ENCODE results near the gene STOM. TPM values are rescaled to one million over a fixed set of nuclear protein-coding genes. Genes with fewer than 3 reads are reported as not detected.

The STOM gene
- total RNA-seq, 2 donors from 2014 or later = 50.8 to 69.4 TPM

DNA sequence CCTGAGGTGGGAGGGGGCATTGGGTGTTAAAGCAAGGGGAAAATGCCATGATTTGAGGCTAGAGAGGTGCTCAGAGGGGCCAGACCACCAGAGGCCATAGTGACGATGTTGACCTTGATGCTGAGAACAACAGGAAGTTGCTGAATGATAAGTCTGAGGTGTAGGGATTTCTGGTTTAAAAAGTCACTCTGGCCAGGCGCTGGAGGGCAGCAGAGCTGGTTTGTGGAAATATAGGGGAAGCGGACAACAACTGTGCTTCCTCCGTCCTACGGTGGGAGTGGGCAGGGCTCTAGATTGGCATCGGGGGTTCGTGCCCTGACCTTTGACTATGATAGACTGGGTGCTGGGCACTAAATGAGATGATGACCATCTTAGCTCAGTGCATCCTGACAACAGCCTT, 44.7 kb downstream of the STOM start:
- Mint-ChIP-seq H3K27ac (no peak overlapping the region), H3K36me3 (ENCODE audit: low read depth) (no peaks in the 10 kb centered on the region), H3K4me1 (no peaks in the 10 kb centered on the region), H3K4me3 (no peak overlapping the region), H3K27me3 (no peaks in the 10 kb centered on the region), H3K9me3 (no peaks in the 10 kb centered on the region)
- no peak for ATAC-seq (replicated peaks)

DNA sequence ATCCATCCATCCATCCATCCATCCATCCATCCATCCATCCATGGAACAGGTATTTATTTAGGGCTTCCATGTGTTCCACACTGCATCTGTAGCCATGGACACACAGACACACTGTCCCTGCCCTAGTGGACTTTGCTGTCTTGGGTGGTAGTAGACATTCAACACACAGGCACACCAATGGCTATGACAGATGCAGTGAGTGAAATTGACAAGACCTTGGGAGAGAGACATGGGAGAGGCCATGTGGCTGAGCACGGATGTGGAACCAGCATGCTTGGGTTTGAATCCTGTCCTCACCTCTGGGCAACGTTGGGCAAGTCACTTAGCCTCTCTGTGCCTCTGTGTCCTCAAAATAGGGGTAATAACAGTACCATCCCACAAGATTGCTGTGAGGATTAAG, 45.3 kb downstream of the STOM start:
- Mint-ChIP-seq H3K27ac (no peak overlapping the region), H3K4me3 (no peak overlapping the region), H3K4me1 (no peaks in the 10 kb centered on the region), H3K36me3 (ENCODE audit: low read depth) (no peaks in the 10 kb centered on the region), H3K27me3 (no peaks in the 10 kb centered on the region), H3K9me3 (no peaks in the 10 kb centered on the region)
- ATAC-seq (replicated peaks) = no peak

DNA sequence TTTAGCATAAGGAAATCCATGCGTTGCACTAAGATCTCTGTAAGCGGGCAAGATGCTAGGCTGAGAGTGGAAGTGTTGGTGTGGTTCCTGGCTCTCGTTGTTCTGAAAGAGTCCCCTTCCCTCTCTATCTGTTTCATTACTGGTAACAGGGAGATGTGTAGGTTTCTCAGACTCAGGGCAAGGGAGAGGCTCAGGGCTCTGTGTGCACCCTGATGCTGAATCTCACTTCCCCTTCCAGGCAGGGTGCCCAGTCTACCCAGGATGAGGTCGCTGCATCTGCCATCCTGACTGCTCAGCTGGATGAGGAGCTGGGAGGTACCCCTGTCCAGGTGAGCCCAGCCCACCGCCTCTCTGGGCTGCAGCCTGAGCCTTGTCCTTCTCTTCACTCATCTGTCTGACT, 45.7 kb downstream of the STOM start:
- Mint-ChIP-seq H3K27ac (no peak overlapping the region), H3K36me3 (ENCODE audit: low read depth) (no peaks in the 10 kb centered on the region), H3K4me1 (no peaks in the 10 kb centered on the region), H3K4me3 (no peak overlapping the region), H3K9me3 (no peaks in the 10 kb centered on the region), H3K27me3 (no peaks in the 10 kb centered on the region)
- no peak for ATAC-seq (replicated peaks)

DNA sequence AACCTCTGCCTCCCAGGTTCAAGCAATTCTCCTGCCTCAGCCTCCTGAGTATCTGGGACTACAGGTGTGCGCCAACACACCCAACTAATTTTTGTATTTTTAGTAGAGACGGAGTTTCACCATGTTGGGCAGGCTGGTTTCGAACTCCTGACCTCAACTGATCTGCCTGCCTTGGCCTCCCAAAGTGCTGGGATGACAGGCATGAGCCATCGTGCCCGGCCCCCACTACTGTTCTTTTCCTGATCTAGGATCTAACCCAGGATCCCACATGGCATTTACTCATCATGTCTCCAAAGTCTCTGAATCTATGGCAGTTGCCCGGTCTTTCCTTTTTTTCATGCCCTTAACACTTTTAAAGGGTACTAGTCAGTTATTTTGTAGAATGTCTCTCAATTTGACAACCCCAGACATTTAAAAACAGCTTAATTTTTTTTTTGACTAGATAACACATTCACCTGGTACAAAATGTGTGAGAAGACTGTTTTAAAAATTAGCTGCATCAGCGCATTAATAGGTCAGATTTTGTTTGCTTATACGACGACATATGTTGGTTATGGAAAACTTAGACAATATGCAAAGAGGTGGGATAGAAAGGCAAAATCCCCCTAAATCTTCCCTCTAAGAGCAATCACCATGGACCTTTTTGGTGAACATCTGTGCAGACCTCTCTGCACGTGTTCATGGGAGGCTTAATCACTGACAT, 46.5 kb downstream of the STOM start:
- Mint-ChIP-seq H3K27ac (no peak overlapping the region), H3K27me3 (no peaks in the 10 kb centered on the region), H3K4me3 (no peak overlapping the region), H3K9me3 (no peaks in the 10 kb centered on the region), H3K36me3 (ENCODE audit: low read depth) (no peaks in the 10 kb centered on the region), H3K4me1 (no peaks in the 10 kb centered on the region)
- no peak for ATAC-seq (replicated peaks)

DNA sequence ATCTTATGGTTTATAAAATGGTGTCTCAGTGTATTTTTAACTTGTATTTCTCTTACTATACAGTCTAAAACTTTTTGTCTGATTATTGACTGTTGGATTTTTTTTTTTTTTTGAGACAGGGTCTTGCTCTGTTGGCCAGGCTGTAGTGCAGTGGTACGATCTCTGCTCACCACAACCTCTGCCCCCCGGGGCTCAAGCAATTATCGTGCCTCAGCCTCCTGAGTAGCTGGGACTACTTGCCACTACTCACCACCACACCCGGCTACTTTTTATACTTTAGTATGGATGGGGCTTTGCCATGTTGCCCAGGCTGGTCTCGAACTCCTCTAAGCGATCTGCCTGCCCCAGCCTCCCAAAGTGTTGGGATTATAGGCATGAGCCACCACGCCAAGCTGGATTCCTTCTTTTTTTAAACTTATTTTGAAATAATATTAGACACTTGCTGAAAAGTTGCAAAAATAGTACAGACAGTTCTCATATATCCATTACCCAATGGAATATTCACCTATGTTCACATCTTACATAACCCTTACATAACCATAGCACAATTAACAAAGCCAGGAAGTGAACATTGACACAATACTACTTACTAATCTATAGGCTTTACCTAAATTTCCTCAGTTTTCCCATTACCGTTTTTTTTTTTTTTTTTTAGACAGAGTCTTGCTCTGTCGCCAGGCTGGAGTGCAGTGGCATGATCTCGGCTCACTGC, 47.2 kb downstream of the STOM start:
- no peak for ATAC-seq (replicated peaks)
- no peaks in the 10 kb centered on the region for H3K36me3 Mint-ChIP-seq (ENCODE audit: low read depth)
- peak overlapping the region; percentile 20 for H3K27ac Mint-ChIP-seq
- no peaks in the 10 kb centered on the region for H3K9me3 Mint-ChIP-seq
- H3K27me3 Mint-ChIP-seq = no peaks in the 10 kb centered on the region
- no peak overlapping the region for H3K4me3 Mint-ChIP-seq
- H3K4me1 Mint-ChIP-seq = no peaks in the 10 kb centered on the region

DNA sequence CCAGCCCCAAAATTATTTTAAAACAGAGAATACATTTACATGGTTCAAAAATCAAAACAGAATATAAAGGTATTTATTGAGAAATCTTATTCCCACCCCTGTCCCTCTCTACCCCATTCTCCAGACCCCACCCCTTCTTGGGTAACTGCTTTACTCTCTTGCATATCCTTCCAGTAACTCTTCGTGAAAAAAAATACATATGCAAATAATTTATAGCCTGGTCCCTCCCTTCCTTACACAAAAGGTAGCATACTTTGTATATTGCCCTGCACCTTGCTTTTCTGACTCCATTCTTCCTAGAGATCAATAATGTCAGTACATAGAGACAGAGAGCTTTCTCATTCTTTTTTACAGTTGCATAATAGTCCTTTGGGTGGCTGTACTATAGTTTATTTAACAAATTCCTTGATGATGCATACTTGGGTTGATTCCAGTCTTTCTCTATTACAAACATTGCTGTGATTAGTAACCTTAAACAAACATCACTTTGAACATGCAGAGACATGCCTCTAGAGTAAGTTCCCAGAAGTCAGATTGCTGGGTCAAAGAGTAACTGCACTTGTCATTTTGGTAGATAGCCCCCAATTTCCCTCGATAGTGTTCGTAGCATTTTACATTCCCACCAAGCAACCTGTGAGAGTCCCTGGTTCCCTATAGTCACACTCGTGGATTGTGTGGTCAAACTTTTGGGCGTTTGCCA, 47.9 kb downstream of the STOM start:
- Mint-ChIP-seq H3K4me1 (no peaks in the 10 kb centered on the region), H3K4me3 (peak overlapping the region; percentile 5), H3K36me3 (ENCODE audit: low read depth) (no peaks in the 10 kb centered on the region), H3K27me3 (no peaks in the 10 kb centered on the region), H3K9me3 (no peaks in the 10 kb centered on the region), H3K27ac (peak overlapping the region; percentile 20)
- peak; percentile 59 for ATAC-seq (replicated peaks)

DNA sequence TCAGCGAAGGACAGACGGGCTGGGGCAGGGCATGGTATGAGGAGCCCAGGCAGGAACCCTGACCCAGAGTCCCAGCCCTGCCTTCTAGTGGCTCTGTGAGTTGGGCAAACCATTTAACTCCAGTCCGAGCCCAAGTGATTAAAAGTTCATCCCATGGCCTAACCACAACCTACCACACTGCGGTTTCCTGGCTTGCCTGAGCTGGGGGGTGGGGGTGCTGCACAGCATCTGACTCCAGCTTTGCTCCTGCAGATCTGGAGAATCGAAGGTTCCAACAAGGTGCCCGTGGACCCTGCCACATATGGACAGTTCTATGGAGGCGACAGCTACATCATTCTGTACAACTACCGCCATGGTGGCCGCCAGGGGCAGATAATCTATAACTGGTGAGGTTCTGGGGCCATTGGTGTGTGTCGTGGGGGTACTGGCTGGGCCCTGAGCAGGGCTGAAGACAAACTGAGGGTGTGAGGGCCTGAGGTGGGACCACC, 49.0 kb downstream of the STOM start:
- H3K27me3 Mint-ChIP-seq = no peaks in the 10 kb centered on the region
- ATAC-seq (replicated peaks) = no peak
- H3K36me3 Mint-ChIP-seq (ENCODE audit: low read depth) = no peaks in the 10 kb centered on the region
- no peaks in the 10 kb centered on the region for H3K9me3 Mint-ChIP-seq
- no peaks in the 10 kb centered on the region for H3K4me1 Mint-ChIP-seq
- peak overlapping the region; percentile 36 for H3K27ac Mint-ChIP-seq
- H3K4me3 Mint-ChIP-seq = no peak overlapping the region

DNA sequence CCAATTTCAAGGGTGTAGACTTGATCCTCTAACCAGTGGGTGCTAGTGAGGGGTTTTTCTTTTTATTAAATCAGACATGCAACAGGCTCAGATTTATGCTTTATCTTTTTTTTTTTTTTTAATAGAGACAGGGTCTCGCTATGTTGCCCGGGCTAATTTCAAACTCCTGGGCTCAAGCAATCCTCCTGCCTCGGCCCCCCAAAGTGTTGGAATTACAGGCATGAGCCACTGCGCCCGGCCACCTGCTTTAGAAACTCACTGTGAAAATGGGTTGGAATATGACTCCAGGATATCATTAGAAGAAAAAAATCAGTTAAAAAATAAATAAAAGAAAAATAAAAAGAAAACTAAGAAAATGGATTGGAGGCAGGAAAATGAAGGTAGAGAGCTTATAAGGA, 50.7 kb downstream of the STOM start:
- Mint-ChIP-seq H3K27me3 (no peaks in the 10 kb centered on the region), H3K36me3 (ENCODE audit: low read depth) (no peaks in the 10 kb centered on the region), H3K4me1 (no peaks in the 10 kb centered on the region), H3K9me3 (no peaks in the 10 kb centered on the region), H3K4me3 (no peak overlapping the region), H3K27ac (no peak overlapping the region)
- no peak for ATAC-seq (replicated peaks)

DNA sequence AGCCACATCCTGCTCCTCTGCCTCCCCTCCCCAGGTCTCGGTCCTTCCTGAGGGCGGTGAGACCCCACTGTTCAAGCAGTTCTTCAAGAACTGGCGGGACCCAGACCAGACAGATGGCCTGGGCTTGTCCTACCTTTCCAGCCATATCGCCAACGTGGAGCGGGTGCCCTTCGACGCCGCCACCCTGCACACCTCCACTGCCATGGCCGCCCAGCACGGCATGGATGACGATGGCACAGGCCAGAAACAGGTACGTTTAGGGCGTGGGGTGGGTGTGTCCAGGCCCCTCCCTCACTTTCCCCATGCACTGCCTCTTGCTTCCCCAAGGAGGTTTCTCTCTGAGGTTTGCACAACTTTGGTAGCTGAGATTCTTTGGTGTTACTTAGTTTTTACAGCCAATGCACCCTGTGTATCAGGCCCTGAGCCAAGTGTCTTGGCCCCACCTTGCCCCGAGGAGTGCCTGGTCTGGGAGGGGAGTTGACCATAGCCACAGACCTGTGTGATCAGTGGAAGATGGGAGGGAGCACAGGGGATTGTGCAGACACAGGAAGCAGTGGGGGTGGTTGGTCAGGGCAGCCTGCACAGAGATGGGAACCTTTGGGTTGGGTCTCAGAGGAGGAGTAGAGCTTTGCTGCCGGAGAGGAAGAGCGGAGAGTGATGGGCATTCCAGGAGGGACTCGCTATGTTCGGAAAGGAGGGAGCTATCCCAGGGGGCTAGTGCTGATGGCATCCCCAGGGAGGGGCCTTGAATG, 51.2 kb downstream of the STOM start:
- Mint-ChIP-seq H3K4me3 (no peak overlapping the region), H3K9me3 (no peaks in the 10 kb centered on the region), H3K36me3 (ENCODE audit: low read depth) (no peaks in the 10 kb centered on the region), H3K27me3 (no peaks in the 10 kb centered on the region), H3K4me1 (no peaks in the 10 kb centered on the region), H3K27ac (no peak overlapping the region)
- no peak for ATAC-seq (replicated peaks)

DNA sequence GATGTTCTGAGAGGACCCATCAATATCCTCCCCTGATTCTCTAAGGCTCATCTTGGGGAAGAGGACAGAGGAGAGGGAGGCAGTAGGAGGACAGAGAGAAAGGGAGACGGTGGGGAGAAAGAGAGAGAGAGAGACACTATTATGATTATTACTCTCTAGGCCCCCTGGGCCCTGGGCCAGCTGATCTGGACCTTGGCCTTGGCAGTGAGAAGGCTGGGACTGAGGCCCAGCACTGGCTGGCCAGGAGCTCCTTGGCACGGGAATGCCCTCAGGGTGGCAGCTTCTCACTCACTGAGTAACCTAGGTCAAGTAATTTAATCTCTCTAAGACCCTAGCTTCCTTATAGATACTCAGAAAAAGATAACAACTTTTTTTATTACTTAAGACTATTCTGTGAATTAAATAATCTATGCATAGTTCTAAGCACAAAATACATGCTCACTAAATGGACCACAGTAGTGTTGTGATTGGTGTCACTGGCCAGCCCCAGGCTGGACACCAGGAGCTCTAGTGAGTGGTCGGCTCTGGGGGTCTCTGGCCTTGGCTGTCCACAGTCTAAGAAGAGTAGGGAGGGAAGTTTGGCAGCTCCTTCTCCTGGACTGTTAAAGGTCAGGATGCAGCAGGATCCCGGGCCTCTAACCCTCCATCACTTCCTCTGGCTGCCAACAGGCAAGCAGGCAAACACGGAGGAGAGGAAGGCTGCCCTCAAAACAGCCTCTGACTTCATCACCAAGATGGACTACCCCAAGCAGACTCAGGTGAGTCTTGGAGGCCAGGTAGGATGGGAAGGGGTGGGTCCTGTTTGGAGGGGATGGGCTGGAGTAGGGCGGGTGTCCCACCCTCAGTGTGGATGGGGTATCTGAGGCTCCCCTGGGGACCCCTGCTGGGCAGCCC, 52.1 kb downstream of the STOM start:
- H3K36me3 Mint-ChIP-seq (ENCODE audit: low read depth) = no peaks in the 10 kb centered on the region
- ATAC-seq (replicated peaks) = no peak
- peak overlapping the region; percentile 20 for H3K27ac Mint-ChIP-seq
- no peaks in the 10 kb centered on the region for H3K27me3 Mint-ChIP-seq
- no peaks in the 10 kb centered on the region for H3K9me3 Mint-ChIP-seq
- H3K4me3 Mint-ChIP-seq = no peak overlapping the region
- H3K4me1 Mint-ChIP-seq = no peaks in the 10 kb centered on the region

DNA sequence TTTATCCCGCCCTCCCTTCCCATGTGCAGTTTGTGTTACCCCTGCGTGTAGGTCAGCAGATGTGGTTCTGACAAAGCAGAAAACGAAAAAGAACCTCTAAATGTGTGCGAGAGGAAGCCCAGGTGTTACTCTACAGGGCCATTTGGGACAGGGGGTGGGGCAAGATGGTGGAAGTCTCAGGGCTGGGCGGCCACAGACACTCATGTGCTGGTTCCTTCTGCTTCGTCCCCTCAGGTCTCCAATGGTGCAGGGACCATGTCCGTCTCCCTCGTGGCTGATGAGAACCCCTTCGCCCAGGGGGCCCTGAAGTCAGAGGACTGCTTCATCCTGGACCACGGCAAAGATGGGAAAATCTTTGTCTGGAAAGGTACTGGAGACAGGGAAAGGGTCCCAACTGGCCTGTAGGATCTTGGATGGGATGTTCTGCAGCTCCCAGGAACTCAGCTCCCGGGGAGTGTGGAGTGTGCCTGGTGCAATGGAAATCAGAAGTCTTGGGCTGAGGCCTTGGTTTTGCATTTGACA, 53.1 kb downstream of the STOM start:
- Mint-ChIP-seq H3K9me3 (no peaks in the 10 kb centered on the region), H3K27me3 (no peaks in the 10 kb centered on the region), H3K27ac (peak overlapping the region; percentile 20), H3K4me1 (no peaks in the 10 kb centered on the region), H3K36me3 (ENCODE audit: low read depth) (no peaks in the 10 kb centered on the region), H3K4me3 (no peak overlapping the region)
- ATAC-seq (replicated peaks) = no peak

DNA sequence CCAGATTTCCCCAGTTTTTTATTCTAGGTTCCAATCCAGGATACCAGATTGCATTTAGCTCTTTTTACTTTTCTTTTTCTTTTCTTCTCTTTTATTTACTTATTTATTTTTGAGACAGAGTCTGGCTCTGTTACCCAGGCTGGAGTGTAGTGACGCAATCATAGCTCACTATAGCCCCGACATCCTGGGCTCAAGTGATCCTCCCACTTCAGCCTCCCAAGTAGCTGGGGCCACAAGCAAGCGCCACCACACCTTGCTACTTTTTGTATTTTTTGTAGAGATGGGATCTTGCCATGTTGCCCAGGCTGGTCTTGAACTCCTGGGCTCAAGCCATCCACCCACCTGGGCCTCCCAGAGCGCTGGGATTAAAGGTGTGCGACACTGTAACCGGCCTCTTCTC, 53.7 kb downstream of the STOM start:
- Mint-ChIP-seq H3K9me3 (no peaks in the 10 kb centered on the region), H3K36me3 (ENCODE audit: low read depth) (no peaks in the 10 kb centered on the region), H3K4me3 (no peak overlapping the region), H3K27me3 (no peaks in the 10 kb centered on the region), H3K27ac (no peak overlapping the region), H3K4me1 (no peaks in the 10 kb centered on the region)
- ATAC-seq (replicated peaks) = no peak

DNA sequence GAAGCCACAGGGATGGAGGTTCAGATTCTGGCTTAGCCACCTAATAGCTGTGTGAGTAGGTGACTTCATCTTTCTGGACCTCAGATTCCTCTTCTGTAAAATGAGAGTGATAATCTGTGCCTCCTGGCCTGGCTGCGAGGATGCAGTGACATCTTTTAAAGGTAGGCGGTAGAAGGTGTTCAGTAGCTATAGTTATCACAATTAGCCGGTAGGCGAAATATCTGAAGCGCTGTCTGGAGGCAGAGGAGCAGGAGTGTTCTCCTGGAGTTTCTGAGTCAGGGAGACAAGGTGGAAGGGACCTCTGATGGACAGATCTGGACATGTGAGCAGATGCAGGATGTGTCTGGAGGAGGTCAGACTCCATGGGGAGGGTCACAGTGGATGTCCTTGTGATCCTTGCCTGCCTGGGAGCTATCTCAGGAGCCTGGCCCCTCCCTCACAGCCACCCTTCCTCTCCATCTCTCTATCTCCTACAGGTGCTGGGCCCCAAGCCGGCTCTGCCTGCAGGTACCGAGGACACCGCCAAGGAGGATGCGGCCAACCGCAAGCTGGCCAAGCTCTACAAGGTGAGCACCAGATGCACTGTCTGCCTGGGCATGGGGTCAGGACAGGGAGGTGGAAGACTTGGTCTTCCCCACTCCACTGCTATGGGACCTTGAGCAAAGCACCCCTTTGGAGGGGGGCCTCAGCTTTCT, 56.4 kb downstream of the STOM start:
- Mint-ChIP-seq H3K27ac (no peak overlapping the region), H3K27me3 (no peaks in the 10 kb centered on the region), H3K9me3 (no peaks in the 10 kb centered on the region), H3K4me1 (no peaks in the 10 kb centered on the region), H3K36me3 (ENCODE audit: low read depth) (no peaks in the 10 kb centered on the region), H3K4me3 (no peak overlapping the region)
- no peak for ATAC-seq (replicated peaks)
